Smooth muscle cell (in vitro differentiated cells): ENCODE measurements around the gene DNAH1. TPM values are rescaled to one million over a fixed set of nuclear protein-coding genes. Genes with fewer than 3 reads are reported as not detected.

Experiments used
- DNase-seq: peaks from one replicate; lab custom pipeline; 2025; ENCODE audit not compliant: unreplicated experiment; lab: John Stamatoyannopoulos, UW
- H2AFZ ChIP-seq: fragments of 200-600 bp; sonication (generic); 2 replicates; pipeline ENCODE4 v1.6.0; 2016; ENCODE audit warnings: antibody characterized with exemption, low read depth, mild to moderate bottlenecking
- H3F3A ChIP-seq: fragments of 200-600 bp; sonication (generic); 2 replicates; pipeline ENCODE4 v1.6.0; 2017; ENCODE audit warnings: antibody characterized with exemption, low read depth
- H3K27ac ChIP-seq: fragments of 200-600 bp; sonication (generic); 2 replicates; pipeline ENCODE4 v1.5.1; 2016; ENCODE audit warnings: low read depth, mild to moderate bottlenecking
- H3K27me3 ChIP-seq: fragments of 200-600 bp; sonication (generic); 2 replicates; pipeline ENCODE4 v1.6.1; 2016; ENCODE audit warnings: low read depth, mild to moderate bottlenecking
- H3K36me3 ChIP-seq: fragments of 200-600 bp; sonication (generic); 2 replicates; pipeline ENCODE4 v1.5.1; 2016; ENCODE audit warnings: low read depth
- H3K4me1 ChIP-seq: fragments of 200-600 bp; sonication (generic); 2 replicates; pipeline ENCODE4 v1.5.1; 2016; ENCODE audit warnings: low read depth
- H3K4me2 ChIP-seq: fragments of 200-600 bp; sonication (generic); 2 replicates; pipeline ENCODE4 v1.6.0; 2016; ENCODE audit warnings: mild to moderate bottlenecking
- H3K4me3 ChIP-seq: fragments of 200-600 bp; sonication (generic); 2 replicates; pipeline ENCODE4 v1.5.1; 2016; ENCODE audit warnings: mild to moderate bottlenecking
- H3K79me2 ChIP-seq: fragments of 200-600 bp; sonication (generic); 2 replicates; pipeline ENCODE4 v1.6.0; 2016; ENCODE audit warnings: low read depth, mild to moderate bottlenecking
- H3K9ac ChIP-seq: fragments of 200-600 bp; sonication (generic); 2 replicates; pipeline ENCODE4 v1.6.0; 2016; ENCODE audit warnings: low read depth
- H3K9me3 ChIP-seq: fragments of 200-600 bp; sonication (generic); replicated peaks from 2 replicates; pipeline ENCODE4 v1.5.1; 2016; ENCODE audit warnings: low read depth
- H4K20me1 ChIP-seq: fragments of 200-600 bp; sonication (generic); 2 replicates; pipeline ENCODE4 v1.6.0; 2016; ENCODE audit warnings: low read depth
- WGBS: methylation state at CpG from one replicate; pipeline ENCODE4 v1.1.7; 2016; ENCODE audit warnings: low lambda C conversion rate; 5-methylcytosine and 5-hydroxymethylcytosine counted together
- polyA plus RNA-seq: library from polyadenylated mRNA; unstranded; fragments of >200 nt; fragmentation: Nextera tagmentation; extraction: Ambion mirVana; gene quantifications from 2 replicates; pipeline ENCODE4 v1.2.1, GENCODE V29; 2016
- total RNA-seq: library from RNA; depleted of rRNA; stranded (reverse); fragments of >200 nt; gene quantifications from 2 replicates; pipeline ENCODE4 v1.2.3, GENCODE V29; 2014
- TF ChIP-seq, protein P1 (sequence below): fragments of 200-600 bp; sonication (generic); IDR thresholded peaks from 2 replicates; pipeline ENCODE4 v1.5.1; 2017; ENCODE audit warnings: borderline replicate concordance, mild to moderate bottlenecking, antibody characterized with exemption; ENCODE audit not compliant: insufficient read depth, poor library complexity, severe bottlenecking

DNAH1 gene
- total and polyA plus RNA-seq, 2 experiments from 2014 or later, result 0.54 to 3.7 TPM

DNA sequence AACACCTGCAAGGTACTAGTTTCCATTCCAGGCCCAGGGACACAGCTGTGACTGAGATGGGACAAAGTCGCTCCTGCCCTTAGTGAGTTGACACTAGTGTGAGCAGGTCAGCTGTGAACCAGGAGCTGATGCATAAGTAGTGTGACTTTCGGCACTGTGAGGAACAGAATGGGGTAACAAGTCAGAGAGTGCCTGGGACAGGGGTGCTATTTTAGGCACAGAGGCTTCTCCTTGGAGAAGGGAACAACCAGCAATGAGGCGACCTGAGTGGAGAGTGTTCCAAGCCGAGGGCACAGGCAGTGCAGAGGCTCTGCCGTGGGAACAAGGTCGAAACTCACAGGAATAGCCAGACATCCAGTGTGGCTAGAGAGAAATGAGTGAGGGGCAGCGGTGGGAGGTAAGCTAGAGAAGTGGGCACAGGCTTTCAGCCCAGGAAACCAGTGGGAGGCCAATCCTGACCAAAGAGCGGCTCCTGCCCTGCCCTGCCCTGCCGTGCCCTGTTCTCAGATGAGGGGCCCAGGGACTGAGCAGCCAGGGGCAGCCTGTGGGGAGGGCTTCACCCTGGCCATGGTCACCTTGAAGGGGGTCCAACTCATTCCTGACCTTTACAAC lies 14.2 kb downstream of the DNAH1 start:
- 94% methylated on average over 9 of the region's 9 CpGs for WGBS
- no peak overlapping the region for H3K9ac ChIP-seq
- no peak overlapping the region for H3K4me3 ChIP-seq
- no peaks in the 10 kb centered on the region for H3K9me3 ChIP-seq
- no peaks in the 10 kb centered on the region for H3F3A ChIP-seq
- no peaks in the 10 kb centered on the region for H3K4me1 ChIP-seq
- no peak for DNase-seq
- no peaks in the 10 kb centered on the region for H4K20me1 ChIP-seq
- no peaks in the 10 kb centered on the region for H3K79me2 ChIP-seq
- H2AFZ ChIP-seq, result no peak overlapping the region
- no peak overlapping the region for H3K4me2 ChIP-seq
- TF ChIP-seq, protein P1, sequence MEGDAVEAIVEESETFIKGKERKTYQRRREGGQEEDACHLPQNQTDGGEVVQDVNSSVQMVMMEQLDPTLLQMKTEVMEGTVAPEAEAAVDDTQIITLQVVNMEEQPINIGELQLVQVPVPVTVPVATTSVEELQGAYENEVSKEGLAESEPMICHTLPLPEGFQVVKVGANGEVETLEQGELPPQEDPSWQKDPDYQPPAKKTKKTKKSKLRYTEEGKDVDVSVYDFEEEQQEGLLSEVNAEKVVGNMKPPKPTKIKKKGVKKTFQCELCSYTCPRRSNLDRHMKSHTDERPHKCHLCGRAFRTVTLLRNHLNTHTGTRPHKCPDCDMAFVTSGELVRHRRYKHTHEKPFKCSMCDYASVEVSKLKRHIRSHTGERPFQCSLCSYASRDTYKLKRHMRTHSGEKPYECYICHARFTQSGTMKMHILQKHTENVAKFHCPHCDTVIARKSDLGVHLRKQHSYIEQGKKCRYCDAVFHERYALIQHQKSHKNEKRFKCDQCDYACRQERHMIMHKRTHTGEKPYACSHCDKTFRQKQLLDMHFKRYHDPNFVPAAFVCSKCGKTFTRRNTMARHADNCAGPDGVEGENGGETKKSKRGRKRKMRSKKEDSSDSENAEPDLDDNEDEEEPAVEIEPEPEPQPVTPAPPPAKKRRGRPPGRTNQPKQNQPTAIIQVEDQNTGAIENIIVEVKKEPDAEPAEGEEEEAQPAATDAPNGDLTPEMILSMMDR, result no peak
- H3K27ac ChIP-seq, result no peak overlapping the region
- no peaks in the 10 kb centered on the region for H3K27me3 ChIP-seq
- H3K36me3 ChIP-seq, result no peaks in the 10 kb centered on the region

DNA sequence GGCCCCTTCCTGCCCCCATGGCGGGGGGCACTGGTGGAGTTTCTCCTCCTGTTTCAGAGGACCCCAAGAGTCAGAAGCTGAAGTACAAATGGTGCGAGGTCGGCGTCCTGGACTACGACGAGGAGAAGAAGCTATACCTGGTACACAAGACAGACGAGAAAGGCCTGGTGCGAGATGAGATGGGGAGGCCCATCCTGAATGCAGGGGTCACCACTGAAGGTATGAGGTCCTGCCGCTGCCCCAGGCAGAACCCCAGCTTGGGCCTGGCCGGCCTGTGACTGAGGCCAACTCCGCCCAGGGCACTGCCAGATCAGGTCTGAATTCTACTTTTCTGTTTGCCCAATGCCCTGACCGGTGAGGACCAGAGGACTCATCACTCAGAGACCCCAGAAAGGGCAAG lies 15.0 kb downstream of the DNAH1 start:
- Histone ChIP-seq H3K4me3 (no peak overlapping the region), H3K4me2 (no peak overlapping the region), H3K4me1 (no peaks in the 10 kb centered on the region), H4K20me1 (no peaks in the 10 kb centered on the region), H3K36me3 (no peaks in the 10 kb centered on the region), H3F3A (no peaks in the 10 kb centered on the region), H2AFZ (no peak overlapping the region), H3K27ac (no peak overlapping the region), H3K9me3 (no peaks in the 10 kb centered on the region), H3K79me2 (no peaks in the 10 kb centered on the region), H3K9ac (no peak overlapping the region), H3K27me3 (no peaks in the 10 kb centered on the region)
- TF ChIP-seq, protein P1, result no peak
- no peak for DNase-seq
- 94% methylated on average over 12 of the region's 12 CpGs for WGBS

DNA sequence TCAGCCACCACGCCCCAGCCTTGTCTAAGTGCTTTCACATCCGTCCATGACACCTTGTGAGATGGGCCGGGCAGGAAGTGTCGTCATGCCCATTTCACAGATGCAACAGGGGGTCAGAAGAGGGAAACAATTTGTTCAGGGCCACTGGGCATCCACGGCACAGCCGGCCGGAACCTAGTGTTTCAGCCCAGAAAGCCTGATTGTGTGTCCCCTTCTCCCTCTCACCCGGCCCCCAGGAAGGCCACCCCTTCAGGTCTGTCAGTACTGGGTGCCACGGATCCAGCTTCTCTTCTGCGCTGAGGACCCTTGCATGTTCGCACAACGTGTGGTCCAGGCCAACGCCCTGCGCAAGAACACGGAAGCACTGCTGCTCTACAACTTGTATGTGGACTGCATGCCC lies 15.8 kb downstream of the DNAH1 start:
- Histone ChIP-seq H2AFZ (no peak overlapping the region), H3K9me3 (no peaks in the 10 kb centered on the region), H3K36me3 (no peaks in the 10 kb centered on the region), H3K4me2 (no peak overlapping the region), H3K9ac (no peak overlapping the region), H3K79me2 (no peaks in the 10 kb centered on the region), H3F3A (no peaks in the 10 kb centered on the region), H3K4me1 (no peaks in the 10 kb centered on the region), H3K4me3 (no peak overlapping the region), H3K27me3 (no peaks in the 10 kb centered on the region), H4K20me1 (no peaks in the 10 kb centered on the region), H3K27ac (no peak overlapping the region)
- no peak for DNase-seq
- 95% methylated on average over 15 of the region's 15 CpGs for WGBS
- TF ChIP-seq, protein P1, result no peak
